Measurements from ENCODE around the gene AGRP. TPM values are rescaled to one million over a fixed set of nuclear protein-coding genes. Genes with fewer than 3 reads are reported as not detected.
"Not testable (repeated sequence)": the region's sequence is repeated elsewhere in the genome, so short reads cannot be mapped to it uniquely, and the experiment has no call there.

Gene AGRP
- total RNA-seq, 1 donor from 2014 or later, result 8.5 TPM

DNA sequence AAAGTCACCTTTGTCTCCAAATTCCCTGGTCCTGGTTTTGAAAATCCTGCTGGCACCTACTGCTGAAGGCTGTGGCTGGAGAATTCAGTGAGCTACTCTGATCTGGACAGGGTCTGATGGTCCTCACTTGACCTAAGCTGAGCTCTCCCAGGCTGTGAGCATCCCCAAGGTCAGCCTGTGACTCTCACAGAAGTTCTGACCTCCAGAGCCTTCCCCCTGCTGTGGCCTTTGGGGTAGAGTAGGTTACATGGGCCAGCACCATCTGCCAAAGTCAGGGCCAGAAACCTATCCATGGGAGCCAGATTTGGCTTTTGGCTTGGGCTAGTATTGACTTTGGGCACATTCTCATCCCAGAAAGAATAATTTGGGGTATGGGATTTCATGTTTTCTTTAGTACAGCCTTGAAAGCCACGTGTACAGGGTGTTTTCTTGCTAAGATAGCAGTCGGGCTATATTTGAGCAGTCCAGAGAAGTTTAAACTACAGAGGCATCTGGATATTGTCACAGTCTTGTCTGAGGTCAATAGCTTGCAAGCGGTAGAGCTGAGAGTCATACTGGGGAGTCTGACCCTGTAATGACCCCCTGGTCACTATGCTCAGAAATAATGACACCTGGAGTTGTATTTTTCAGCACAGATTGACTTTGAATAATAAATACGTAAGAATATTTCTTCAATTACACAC, 6.2 kb upstream of the AGRP start:
- intact Hi-C loops (cut with DNase I), result no loop called here
- no peak for DNase-seq
- no peak for TF ChIP-seq CTCF (IDR thresholded peaks at IDR 0.05)
- no peak for ATAC-seq
- no peaks in the 10 kb centered on the region for H3K27me3 ChIP-seq (ENCODE audit: low read depth)
- H3K4me3 ChIP-seq, result no peak overlapping the region
- H3K27ac ChIP-seq, result peak overlapping the region; percentile 71
- H3K9me3 ChIP-seq, result no peaks in the 10 kb centered on the region
- H3K4me1 ChIP-seq, result peaks cover 44% of the 10 kb centered on the region
- H3K36me3 ChIP-seq, result peaks cover 4% of the 10 kb centered on the region

- DNase-seq; H3K4me3 ChIP-seq; H3K9me3 ChIP-seq; H3K27me3 ChIP-seq (ENCODE audit: low read depth); H3K36me3 ChIP-seq; ATAC-seq; intact Hi-C loops (cut with DNase I): not testable (repeated sequence)
- Histone ChIP-seq H3K27ac (peak overlapping the region; percentile 22), H3K4me1 (peaks cover 36% of the 10 kb centered on the region)
Measured at GRCh38 chr16:67487561-67487960, 4.2 kb upstream of the AGRP start.

DNA sequence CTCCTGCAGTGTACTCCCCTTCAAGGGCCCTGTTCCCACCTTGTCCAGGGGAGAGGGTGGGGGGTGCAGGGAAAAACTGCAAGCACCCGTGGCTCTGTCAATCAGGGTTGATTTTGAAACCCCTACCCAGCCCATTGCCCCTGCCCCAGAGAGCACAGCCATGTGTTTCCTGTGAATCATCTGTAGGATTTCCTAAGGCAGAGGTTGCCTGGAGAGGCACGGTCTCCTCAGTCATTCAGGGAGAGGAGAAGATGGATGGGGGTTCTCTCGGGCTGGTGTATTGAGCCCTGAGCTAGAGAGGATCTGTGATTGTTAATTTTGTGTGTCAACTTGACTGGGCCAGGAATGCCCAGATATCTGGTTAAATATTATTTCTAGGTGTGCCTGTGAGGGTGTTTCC, 3.5 kb upstream of the AGRP start:
- Histone ChIP-seq H3K4me3 (no peak overlapping the region), H3K27me3 (ENCODE audit: low read depth) (no peaks in the 10 kb centered on the region), H3K27ac (peak overlapping the region; percentile 22), H3K36me3 (peaks cover 6% of the 10 kb centered on the region), H3K9me3 (no peaks in the 10 kb centered on the region), H3K4me1 (peaks cover 39% of the 10 kb centered on the region)
- DNase-seq (peak; percentile 53), ATAC-seq (peak; percentile 19 to 44)
- intact Hi-C loops (cut with DNase I), result no loop called here
- TF ChIP-seq CTCF (IDR thresholded peaks at IDR 0.05), result no peak

- peak overlapping the region; percentile 93 for H3K27ac ChIP-seq
- TF ChIP-seq CTCF (IDR thresholded peaks at IDR 0.05), result no peak
Measured at GRCh38 chr16:67483731-67484525, 581 bp upstream of the AGRP start.

DNA sequence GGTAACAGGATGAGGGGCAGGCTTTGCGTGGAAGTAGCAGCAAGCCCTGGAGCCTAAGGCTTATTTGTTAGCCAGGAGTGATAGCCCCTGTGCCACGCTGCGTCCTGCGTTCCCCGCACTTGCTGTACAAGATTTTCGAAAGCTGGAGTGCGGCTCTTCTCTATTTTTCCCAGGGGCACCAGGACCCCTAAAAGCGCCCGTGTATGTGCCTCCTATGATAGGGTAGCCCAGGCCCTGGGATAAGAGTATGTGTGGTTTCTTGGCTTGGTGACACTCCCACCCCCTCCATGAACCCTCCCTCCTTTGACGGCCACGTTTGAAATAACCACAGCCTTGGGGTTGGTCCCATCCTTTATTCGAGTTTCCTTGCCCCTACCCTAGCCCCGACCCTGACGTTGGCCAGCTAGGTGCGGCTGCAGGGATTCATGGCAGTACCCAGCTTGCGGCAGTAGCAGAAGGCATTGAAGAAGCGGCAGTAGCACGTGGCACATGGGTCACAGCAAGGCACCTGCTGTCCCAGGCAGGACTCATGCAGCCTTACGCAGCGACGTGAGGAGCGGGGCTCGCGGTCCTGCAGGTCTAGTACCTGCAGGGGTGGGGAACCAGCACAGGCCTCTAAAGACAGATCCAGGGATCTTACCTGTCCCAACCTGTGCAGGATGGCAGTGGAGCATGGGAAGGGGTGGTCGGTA, 968 bp downstream of the AGRP start:
- DNase-seq (no peak), ATAC-seq (no peak)
- H3K4me1 ChIP-seq, result peaks cover 45% of the 10 kb centered on the region
- no peak for TF ChIP-seq CTCF (IDR thresholded peaks at IDR 0.05)
- peak overlapping the region; percentile 93 for H3K27ac ChIP-seq
- intact Hi-C loops (cut with DNase I), result no loop called here
- no peaks in the 10 kb centered on the region for H3K27me3 ChIP-seq (ENCODE audit: low read depth)
- H3K36me3 ChIP-seq, result peaks cover 6% of the 10 kb centered on the region
- H3K4me3 ChIP-seq, result peak overlapping the region; percentile 80
- H3K9me3 ChIP-seq, result no peaks in the 10 kb centered on the region

More at GRCh38 chr16:67483731-67484525, 581 bp upstream of the AGRP start:
- Histone ChIP-seq H3K4me1 (peaks cover 30% of the 10 kb centered on the region), H3K9me3 (no peaks in the 10 kb centered on the region), H3K4me3 (no peak overlapping the region), H3K27me3 (ENCODE audit: low read depth) (no peaks in the 10 kb centered on the region), H3K36me3 (peaks cover 6% of the 10 kb centered on the region)
- DNase-seq, result no peak
- intact Hi-C loops (cut with DNase I), result no loop called here
- ATAC-seq, result no peak
